Measurements from ENCODE around the gene USE1. TPM values are rescaled to one million over a fixed set of nuclear protein-coding genes. Genes with fewer than 3 reads are reported as not detected.

Gene USE1
- total and polyA plus RNA-seq, 9 of the 15 experiments (the other 6 are each of a cell fraction or from before 2014, with no cell fraction given), result 17.3 to 52.4 (median 34.0) TPM

GRCh38 chr19:17266975-17267788 is 52.0 kb downstream of the USE1 start, which contains the start of gene BABAM1 (continued):
- TF ChIP-seq HNRNPK (IDR thresholded peaks at IDR 0.05; ENCODE audit: low read depth, low read length, poor library complexity, severe bottlenecking), result no peak
- no peak for TF ChIP-seq ZNF274 (IDR thresholded peaks at IDR 0.05; ENCODE audit: borderline replicate concordance, low read depth, low read length)
- TF ChIP-seq, protein P1, sequence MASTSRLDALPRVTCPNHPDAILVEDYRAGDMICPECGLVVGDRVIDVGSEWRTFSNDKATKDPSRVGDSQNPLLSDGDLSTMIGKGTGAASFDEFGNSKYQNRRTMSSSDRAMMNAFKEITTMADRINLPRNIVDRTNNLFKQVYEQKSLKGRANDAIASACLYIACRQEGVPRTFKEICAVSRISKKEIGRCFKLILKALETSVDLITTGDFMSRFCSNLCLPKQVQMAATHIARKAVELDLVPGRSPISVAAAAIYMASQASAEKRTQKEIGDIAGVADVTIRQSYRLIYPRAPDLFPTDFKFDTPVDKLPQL (IDR thresholded peaks at IDR 0.05; ENCODE audit: extremely low read depth, insufficient read length), result no peak
- TF ChIP-seq ERF (CRISPR knock-in tag; IDR thresholded peaks at IDR 0.05), result 0 out of 2 replicates have a peak, but pooled peaks have one; percentile 78
- TF ChIP-seq RFX1 (IDR thresholded peaks at IDR 0.05), result no peak
- TF ChIP-seq C11orf30 (IDR thresholded peaks at IDR 0.05; ENCODE audit: low read depth), result peak; percentile 98
- no peak for TF ChIP-seq SNRNP70 (optimal IDR thresholded peaks at IDR 0.05; ENCODE audit: low read depth, low read length)
- no peak for TF ChIP-seq THAP7 (CRISPR knock-in tag; IDR thresholded peaks at IDR 0.05)
- TF ChIP-seq ELF2 (CRISPR knock-in tag; IDR thresholded peaks at IDR 0.05), result no peak
- no peak for TF ChIP-seq SRSF3 (IDR thresholded peaks at IDR 0.05; ENCODE audit: insufficient read depth, low read length)
- no peak for TF ChIP-seq ZHX1 (conservative IDR thresholded peaks at IDR 0.05; ENCODE audit: low read length)
- TF ChIP-seq ZNF696 (CRISPR knock-in tag; conservative IDR thresholded peaks at IDR 0.05), result no peak
- TF ChIP-seq POLR2H (tag; IDR thresholded peaks at IDR 0.05; ENCODE audit: low read depth), result peak; percentile 64; the same call in 1 of the 2 replicates
- TF ChIP-seq TARDBP (IDR thresholded peaks at IDR 0.05), result no peak
- peak; percentile 17; the same call in 1 of the 2 replicates for TF ChIP-seq TEAD4 (IDR thresholded peaks at IDR 0.05; ENCODE audit: low read length)
- no peak for TF ChIP-seq TEAD4 (CRISPR knock-in tag; IDR thresholded peaks at IDR 0.05; ENCODE audit: borderline replicate concordance)
- no peak for TF ChIP-seq MAFG (tag; conservative IDR thresholded peaks at IDR 0.05)
- TF ChIP-seq ZNF668 (CRISPR knock-in tag; IDR thresholded peaks at IDR 0.05), result no peak
- TF ChIP-seq, protein P2, sequence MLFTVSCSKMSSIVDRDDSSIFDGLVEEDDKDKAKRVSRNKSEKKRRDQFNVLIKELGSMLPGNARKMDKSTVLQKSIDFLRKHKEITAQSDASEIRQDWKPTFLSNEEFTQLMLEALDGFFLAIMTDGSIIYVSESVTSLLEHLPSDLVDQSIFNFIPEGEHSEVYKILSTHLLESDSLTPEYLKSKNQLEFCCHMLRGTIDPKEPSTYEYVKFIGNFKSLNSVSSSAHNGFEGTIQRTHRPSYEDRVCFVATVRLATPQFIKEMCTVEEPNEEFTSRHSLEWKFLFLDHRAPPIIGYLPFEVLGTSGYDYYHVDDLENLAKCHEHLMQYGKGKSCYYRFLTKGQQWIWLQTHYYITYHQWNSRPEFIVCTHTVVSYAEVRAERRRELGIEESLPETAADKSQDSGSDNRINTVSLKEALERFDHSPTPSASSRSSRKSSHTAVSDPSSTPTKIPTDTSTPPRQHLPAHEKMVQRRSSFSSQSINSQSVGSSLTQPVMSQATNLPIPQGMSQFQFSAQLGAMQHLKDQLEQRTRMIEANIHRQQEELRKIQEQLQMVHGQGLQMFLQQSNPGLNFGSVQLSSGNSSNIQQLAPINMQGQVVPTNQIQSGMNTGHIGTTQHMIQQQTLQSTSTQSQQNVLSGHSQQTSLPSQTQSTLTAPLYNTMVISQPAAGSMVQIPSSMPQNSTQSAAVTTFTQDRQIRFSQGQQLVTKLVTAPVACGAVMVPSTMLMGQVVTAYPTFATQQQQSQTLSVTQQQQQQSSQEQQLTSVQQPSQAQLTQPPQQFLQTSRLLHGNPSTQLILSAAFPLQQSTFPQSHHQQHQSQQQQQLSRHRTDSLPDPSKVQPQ (CRISPR knock-in tag; IDR thresholded peaks at IDR 0.05; ENCODE audit: borderline replicate concordance), result no peak
- TF ChIP-seq ZSCAN32 (CRISPR knock-in tag; IDR thresholded peaks at IDR 0.05), result no peak
- TF ChIP-seq LEF1 (IDR thresholded peaks at IDR 0.05), result no peak; the same call in 1 of the 2 replicates
- TF ChIP-seq CREBBP (IDR thresholded peaks at IDR 0.05; ENCODE audit: low read depth, low read length), result no peak
- no peak for TF ChIP-seq KAT8 (IDR thresholded peaks at IDR 0.05; ENCODE audit: low read depth)

All from K562 (cell line).